Stimulated activated CD4-positive, alpha-beta T cell treated with anti-CD3 and anti-CD28 coated beads, Interleukin-2, amount 100 ng/mL, for 48 hours (primary cell): ENCODE data around the gene MAML3.
A peak's percentile ranks its signal among the peaks of the same experiment; 100 is the strongest.

Experiments
- DNase-seq, 2 donors: peaks; one replicate each; pipeline ENCODE4 v3.0.0-alpha.2; 2020

MAML3 gene

GRCh38 chr4:140037353-140038030 lies 116.5 kb downstream of the MAML3 start:
- no peak for DNase-seq

GRCh38 chr4:140031706-140032105 lies 122.3 kb downstream of the MAML3 start:
- DNase-seq, result no peak

- no peak for DNase-seq
These were observed 122.9 kb downstream of the MAML3 start for GRCh38 chr4:140031061-140031460.

GRCh38 chr4:140028676-140029517 lies 125.1 kb downstream of the MAML3 start:
- DNase-seq, result no peak

GRCh38 chr4:140028101-140028500 lies 125.9 kb downstream of the MAML3 start:
- DNase-seq, result no peak

GRCh38 chr4:140027101-140027500 lies 126.9 kb downstream of the MAML3 start:
- DNase-seq, result no peak

- no peak for DNase-seq
These were observed 128.5 kb downstream of the MAML3 start for GRCh38 chr4:140025470-140025869.

GRCh38 chr4:140020457-140021361 lies 133.3 kb downstream of the MAML3 start:
- no peak for DNase-seq

- DNase-seq, result no peak
These were observed 134.2 kb downstream of the MAML3 start for GRCh38 chr4:140019619-140020347.

- no peak for DNase-seq
These were observed 134.9 kb downstream of the MAML3 start for GRCh38 chr4:140018931-140019618.

- DNase-seq, result no peak
These were observed 139.7 kb downstream of the MAML3 start for GRCh38 chr4:140014284-140014683.

- DNase-seq, result peak; percentile 36 to 37
These were observed 141.1 kb downstream of the MAML3 start for GRCh38 chr4:140012688-140013486.

- DNase-seq, result no peak
These were observed 148.3 kb downstream of the MAML3 start for GRCh38 chr4:140005699-140006098.

- DNase-seq, result no peak
These were observed 148.9 kb downstream of the MAML3 start for GRCh38 chr4:140004922-140005627.

- DNase-seq, result no peak
These were observed 149.5 kb downstream of the MAML3 start for GRCh38 chr4:140004549-140004895.

- DNase-seq, result no peak
These were observed 150.0 kb downstream of the MAML3 start for GRCh38 chr4:140003876-140004548.

- DNase-seq, result no peak
These were observed 153.8 kb downstream of the MAML3 start for GRCh38 chr4:140000232-140000631.

- DNase-seq, result peak; percentile 40 to 44
These were observed 164.9 kb downstream of the MAML3 start for GRCh38 chr4:139988863-139989765.

- DNase-seq, result no peak
These were observed 166.5 kb downstream of the MAML3 start for GRCh38 chr4:139987502-139987850.
